Activated T-cell treated with anti-CD3 and anti-CD28 coated beads, Interleukin-2, amount 50 U/mL, for 4 hours (primary cell): ENCODE results near the gene GPR179. TPM values are rescaled to one million over a fixed set of nuclear protein-coding genes. Genes with fewer than 3 reads are reported as not detected.

Experiments
- ATAC-seq, 2 donors: fragments of 200-7000 bp; cut with Tn5 transposase; one replicate each; pipeline ENCODE4 v1.10.0; 2021
- DNase-seq: peaks from one replicate; pipeline ENCODE4 v3.0.0-alpha.2; 2020
- H3K27me3 Mint-ChIP-seq: one replicate; pipeline ENCODE4 v1.8.0; 2021; ENCODE audit warnings: low read depth, mixed read lengths
- H3K36me3 Mint-ChIP-seq: one replicate; pipeline ENCODE4 v1.8.0; 2022; ENCODE audit warnings: mixed read lengths; ENCODE audit not compliant: insufficient read depth
- H3K4me1 Mint-ChIP-seq: one replicate; pipeline ENCODE4 v1.8.0; 2021; ENCODE audit warnings: low read depth, mixed read lengths
- H3K4me3 Mint-ChIP-seq: one replicate; pipeline ENCODE4 v1.8.0; 2021; ENCODE audit warnings: mild to moderate bottlenecking, moderate library complexity, mixed read lengths
- H3K9me3 Mint-ChIP-seq: one replicate; pipeline ENCODE4 v1.8.0; 2021; ENCODE audit warnings: mixed read lengths
- total RNA-seq, 3 donors: library from RNA; stranded (reverse); gene quantifications; one replicate each; pipeline ENCODE4 v1.2.1, GENCODE V29; 2021

The GPR179 gene
- total RNA-seq, 3 donors from 2014 or later = 0.03 TPM; not detected in 1

DNA sequence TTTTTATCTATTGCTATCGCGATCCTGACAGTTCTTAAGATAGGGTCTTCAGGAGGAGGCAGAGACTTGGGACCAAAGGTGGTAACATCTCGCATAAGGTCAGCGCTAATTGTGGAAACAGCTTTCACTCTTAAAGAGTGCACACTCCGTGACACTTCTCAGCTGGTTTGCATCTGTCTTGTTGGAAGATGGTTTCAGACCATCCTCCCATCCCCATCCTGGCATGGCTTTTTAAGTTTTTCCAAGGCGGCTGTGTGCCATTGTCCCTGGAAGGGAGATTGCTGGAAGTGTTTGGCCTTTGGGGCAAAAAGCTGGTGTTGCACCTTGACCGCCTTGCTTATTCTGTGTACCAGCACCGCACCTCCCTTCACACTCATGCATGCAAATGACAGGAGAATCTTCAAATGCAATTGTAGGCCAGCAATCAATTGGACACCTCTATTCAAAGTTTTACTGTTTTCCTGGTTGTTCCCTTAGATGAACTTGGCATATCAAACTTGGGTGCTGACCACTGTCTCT lies 9.4 kb upstream of the GPR179 start:
- peak overlapping the region; percentile 81 for H3K4me3 Mint-ChIP-seq
- DNase-seq (no peak), ATAC-seq (no peak)
- H3K36me3 Mint-ChIP-seq = no peaks in the 10 kb centered on the region
- peaks cover 44% of the 10 kb centered on the region for H3K4me1 Mint-ChIP-seq
- no peaks in the 10 kb centered on the region for H3K9me3 Mint-ChIP-seq
- no peaks in the 10 kb centered on the region for H3K27me3 Mint-ChIP-seq

DNA sequence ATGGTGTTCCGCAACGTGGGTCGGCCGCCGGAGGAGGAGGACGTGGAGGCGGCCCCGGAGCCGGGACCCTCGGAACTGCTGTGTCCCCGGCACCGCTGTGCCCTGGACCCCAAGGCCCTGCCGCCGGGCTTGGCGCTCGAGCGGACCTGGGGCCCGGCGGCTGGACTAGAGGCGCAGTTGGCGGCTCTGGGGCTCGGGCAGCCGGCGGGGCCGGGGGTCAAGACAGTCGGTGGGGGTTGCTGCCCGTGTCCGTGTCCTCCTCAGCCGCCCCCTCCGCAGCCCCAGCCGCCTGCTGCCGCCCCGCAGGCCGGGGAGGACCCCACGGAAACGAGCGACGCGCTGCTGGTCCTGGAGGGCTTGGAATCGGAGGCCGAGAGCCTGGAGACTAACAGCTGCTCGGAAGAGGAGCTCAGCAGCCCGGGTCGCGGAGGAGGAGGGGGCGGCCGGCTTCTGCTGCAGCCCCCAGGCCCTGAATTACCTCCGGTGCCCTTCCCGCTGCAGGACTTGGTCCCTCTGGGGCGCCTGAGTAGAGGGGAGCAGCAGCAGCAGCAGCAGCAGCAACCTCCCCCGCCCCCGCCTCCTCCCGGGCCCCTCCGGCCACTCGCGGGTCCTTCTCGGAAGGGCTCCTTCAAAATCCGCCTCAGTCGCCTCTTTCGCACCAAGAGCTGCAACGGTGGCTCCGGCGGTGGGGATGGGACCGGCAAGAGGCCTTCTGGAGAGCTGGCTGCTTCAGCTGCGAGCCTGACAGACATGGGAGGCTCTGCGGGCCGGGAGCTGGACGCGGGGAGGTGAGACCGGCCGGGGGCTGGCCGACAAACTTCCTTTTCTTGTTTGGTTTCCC lies 8.7 kb upstream of the GPR179 start:
- H3K27me3 Mint-ChIP-seq = no peaks in the 10 kb centered on the region
- ATAC-seq = peak; percentile 1 to 6
- H3K36me3 Mint-ChIP-seq = no peaks in the 10 kb centered on the region
- H3K4me1 Mint-ChIP-seq = peaks cover 43% of the 10 kb centered on the region
- H3K4me3 Mint-ChIP-seq = peak overlapping the region; percentile 81
- no peaks in the 10 kb centered on the region for H3K9me3 Mint-ChIP-seq
- no peak for DNase-seq

DNA sequence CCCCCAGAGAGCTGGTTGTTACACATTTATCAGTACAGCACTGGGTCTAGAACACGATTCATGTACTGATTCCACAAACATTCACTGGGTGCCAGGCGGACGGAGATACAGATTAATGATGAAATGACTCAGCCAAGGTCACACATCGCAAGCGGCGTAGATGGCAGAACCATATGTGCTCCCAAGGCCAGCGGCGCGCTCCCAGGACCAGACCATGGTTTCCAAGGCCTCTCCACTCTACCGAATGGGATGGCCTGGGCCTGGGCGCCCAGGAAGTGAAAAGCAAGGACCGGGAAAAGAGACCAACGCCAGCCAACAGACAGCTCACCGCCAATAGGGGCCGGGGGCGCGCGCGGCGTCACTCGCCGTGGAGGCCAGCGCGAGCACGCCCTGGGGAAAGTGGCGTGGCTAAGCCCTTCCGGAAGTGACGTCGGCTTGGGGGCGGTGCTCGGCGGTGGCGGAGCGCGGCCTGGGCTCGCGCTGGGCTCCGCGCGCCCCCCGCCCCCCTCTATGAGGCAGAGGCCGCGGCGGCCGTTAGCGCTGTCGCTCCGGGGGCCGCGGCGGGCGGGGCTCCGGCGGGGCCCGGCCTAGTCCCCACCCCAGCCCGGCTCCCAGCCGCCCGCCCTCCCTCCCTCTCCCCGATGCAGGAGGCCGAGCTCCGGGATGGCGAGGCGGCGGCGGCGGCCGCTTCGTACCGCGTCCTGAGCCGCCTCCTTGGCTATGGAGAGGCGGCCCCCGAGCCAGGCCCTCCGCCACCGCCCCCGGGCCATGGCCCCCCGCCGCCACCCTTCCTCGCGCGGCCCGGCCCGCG lies 7.9 kb upstream of the GPR179 start, which contains the start of gene SOCS7:
SOCS7 (plus strand) TSS at position 433 of the 811 bp plus-strand sequence; CDS start at position 642, 209 bp downstream.
- Mint-ChIP-seq H3K9me3 (no peaks in the 10 kb centered on the region), H3K27me3 (no peaks in the 10 kb centered on the region), H3K36me3 (no peaks in the 10 kb centered on the region), H3K4me3 (peak within 1 kb of the TSS; percentile 97), H3K4me1 (peaks cover 34% of the 10 kb centered on the region)
- DNase-seq (peak; percentile 93), ATAC-seq (peak; percentile 91 to 95)

DNA sequence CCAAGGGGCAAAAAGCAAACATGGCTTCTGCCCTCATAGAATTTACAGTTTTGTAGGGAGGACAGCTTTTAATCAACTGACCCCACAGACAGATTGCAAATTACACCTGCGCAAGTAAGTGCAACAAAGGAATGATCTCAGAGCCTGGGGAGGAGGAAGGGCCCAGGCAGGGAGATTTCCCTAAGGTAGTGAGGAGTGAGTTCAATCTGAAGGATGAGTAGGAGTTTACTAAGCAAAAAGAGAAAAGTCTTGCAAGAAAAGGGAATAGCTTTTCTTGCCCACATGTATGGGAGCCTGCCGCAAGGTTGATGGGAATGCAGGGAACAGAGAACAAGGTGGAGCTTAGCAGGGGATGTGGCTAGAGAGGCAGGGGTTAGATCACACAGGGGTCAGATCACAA lies 6.3 kb upstream of the GPR179 start:
- H3K4me3 Mint-ChIP-seq = peak overlapping the region; percentile 19
- peaks cover 29% of the 10 kb centered on the region for H3K4me1 Mint-ChIP-seq
- no peak for DNase-seq
- no peaks in the 10 kb centered on the region for H3K36me3 Mint-ChIP-seq
- H3K9me3 Mint-ChIP-seq = no peaks in the 10 kb centered on the region
- H3K27me3 Mint-ChIP-seq = no peaks in the 10 kb centered on the region
- ATAC-seq = no peak

DNA sequence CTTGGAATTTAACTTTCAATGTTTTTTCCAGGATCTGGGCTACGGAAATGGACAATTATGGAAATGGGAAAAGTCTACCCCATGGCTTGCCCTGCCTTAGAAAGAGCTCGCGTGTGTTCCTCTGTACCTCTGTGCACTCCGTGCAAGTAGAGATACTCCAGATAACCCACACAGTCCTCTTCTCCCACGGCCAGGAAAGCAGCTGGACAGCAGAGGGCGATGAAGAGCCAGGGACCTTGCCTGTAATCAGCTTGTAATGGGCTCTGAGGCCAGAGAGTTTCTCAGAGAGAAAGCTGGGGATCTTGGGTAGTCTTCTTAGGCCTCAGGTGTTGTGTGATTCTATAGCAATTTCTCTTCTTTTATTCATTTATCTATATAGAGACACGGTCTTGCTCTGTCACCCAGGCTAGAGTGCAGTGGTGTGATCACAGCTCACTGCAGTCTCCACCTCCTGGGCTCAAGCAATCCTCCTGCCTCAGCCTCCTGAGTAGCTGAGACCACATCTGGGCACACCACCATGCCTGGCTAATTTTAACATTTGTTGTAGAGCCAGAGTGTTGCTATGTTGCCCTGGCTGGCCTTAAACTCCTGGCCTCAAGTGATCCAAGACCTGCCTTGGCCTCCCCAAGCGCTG lies 5.5 kb upstream of the GPR179 start:
- Mint-ChIP-seq H3K9me3 (no peaks in the 10 kb centered on the region), H3K36me3 (no peaks in the 10 kb centered on the region), H3K27me3 (peaks cover 3% of the 10 kb centered on the region), H3K4me3 (no peak overlapping the region), H3K4me1 (peaks cover 21% of the 10 kb centered on the region)
- DNase-seq (peak; percentile 80), ATAC-seq (peak; percentile 35 to 42)

DNA sequence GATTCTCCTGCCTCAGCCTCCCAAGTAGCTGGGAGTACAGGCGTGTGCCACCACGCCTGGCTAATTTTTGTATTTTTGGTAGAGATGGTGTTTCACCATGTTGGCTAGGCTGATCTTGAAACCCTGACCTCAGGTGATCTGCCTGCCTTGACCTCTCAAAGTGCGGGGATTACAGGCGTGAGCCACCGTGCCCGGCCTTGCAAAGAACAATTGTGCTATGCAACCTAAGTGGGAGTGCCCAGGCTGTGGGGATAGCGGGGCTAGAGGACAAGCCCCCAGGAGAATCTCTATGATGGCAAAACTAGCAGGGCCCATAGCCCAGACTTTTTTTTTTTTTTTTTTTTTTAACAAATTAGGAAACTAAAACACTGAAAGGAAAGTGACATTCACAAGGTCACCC lies 2.0 kb upstream of the GPR179 start:
- H3K4me1 Mint-ChIP-seq = peaks cover 1% of the 10 kb centered on the region
- H3K27me3 Mint-ChIP-seq = peaks cover 11% of the 10 kb centered on the region
- no peak overlapping the region for H3K4me3 Mint-ChIP-seq

DNA sequence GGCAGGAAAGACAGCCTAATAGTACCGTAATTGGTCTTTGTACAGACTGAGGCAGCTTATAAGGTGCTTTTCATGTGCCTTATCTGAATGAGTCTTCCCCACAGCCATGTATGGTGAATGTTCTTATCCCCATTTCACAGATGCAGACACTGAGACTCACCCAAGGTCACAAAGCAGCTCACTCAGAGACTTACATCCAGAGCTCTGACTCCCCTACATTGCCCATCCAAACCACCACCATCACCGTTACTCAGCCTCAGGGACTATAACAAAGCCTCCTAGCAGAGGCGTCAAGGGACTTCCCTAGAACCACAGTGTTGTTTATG lies 627 bp upstream of the GPR179 start:
- no peak for DNase-seq
- H3K4me1 Mint-ChIP-seq = peaks cover 1% of the 10 kb centered on the region
- H3K4me3 Mint-ChIP-seq = no peak overlapping the region
- no peaks in the 10 kb centered on the region for H3K36me3 Mint-ChIP-seq
- no peak for ATAC-seq
- H3K9me3 Mint-ChIP-seq = no peaks in the 10 kb centered on the region
- H3K27me3 Mint-ChIP-seq = peaks cover 11% of the 10 kb centered on the region

More for the DNA sequence above, 2.0 kb upstream of the GPR179 start:
- DNase-seq (no peak), ATAC-seq (no peak)
- H3K36me3 Mint-ChIP-seq = no peaks in the 10 kb centered on the region
- H3K9me3 Mint-ChIP-seq = no peaks in the 10 kb centered on the region

DNA sequence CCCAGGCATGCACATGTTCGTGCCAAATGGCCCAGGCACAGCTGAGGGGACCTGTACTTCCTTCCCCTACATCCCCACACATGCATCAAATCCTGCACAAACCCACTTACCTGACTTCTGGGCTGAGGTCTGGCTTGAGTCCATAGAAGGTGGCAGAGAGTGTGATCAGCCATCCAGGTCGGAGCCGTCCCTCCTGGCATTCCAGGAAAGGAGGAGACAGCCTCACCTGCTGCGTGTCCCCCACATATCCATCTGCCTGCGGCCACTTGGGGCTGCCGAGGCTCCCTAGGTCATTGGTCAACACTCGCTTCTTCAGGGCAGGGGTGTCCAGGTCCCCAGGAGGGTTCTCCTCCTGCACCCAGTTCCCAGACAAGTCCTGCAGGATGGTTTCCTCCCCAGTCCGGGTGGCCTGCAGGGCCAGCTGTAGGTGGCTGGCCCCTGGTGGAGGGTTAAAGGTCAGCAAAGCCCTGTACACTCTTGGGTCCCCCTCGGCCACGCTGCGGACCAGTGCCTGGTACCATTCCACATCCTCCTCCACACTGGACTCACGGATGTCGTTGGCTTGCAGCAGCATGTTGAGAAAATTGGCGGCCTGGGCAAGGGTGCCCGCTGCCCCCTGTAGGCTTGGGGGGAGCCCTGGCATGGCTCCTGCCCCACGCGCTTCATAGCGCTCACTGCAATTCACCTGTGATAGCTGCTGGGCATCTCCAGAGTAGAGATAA lies 709 bp downstream of the GPR179 start:
- no peak for DNase-seq
- Mint-ChIP-seq H3K27me3 (peaks cover 11% of the 10 kb centered on the region), H3K4me1 (no peaks in the 10 kb centered on the region), H3K9me3 (no peaks in the 10 kb centered on the region), H3K36me3 (no peaks in the 10 kb centered on the region), H3K4me3 (no peak overlapping the region)
- no peak for ATAC-seq

DNA sequence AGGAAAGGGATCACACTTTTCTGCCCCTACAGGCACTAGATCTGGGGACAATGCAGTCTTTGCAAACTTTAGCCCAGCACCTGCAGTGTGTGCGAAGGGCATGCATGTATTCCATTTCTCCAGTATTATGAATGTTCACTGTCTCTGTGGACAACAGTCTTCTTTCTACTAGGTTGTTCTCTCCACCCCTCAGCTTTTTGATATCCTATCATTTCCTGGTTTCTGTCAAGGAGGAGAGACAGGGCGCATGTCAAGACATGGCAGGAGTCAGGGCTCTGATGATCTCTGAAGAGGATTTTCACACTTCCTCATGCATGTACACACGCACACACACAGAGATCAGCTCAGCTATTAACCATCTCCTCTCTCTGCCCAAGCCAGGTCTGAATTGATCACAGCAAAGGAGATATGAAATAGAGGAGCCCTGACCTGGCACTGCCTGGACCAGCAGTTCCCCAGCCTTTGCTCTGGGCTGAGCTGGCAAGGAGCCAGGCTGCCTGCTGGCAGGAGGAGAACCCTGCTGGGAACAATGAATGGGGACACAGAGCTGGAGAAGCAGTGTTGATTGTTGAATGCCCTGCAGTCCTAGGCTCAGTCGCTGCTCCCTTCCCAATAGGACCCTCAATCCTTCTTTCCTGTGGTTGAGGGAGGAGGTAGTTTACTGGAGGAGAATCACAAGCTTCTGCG lies 2.6 kb downstream of the GPR179 start:
- no peaks in the 10 kb centered on the region for H3K4me1 Mint-ChIP-seq
- no peak overlapping the region for H3K4me3 Mint-ChIP-seq
- H3K9me3 Mint-ChIP-seq = no peaks in the 10 kb centered on the region
- DNase-seq = no peak
- H3K36me3 Mint-ChIP-seq = no peaks in the 10 kb centered on the region
- peaks cover 11% of the 10 kb centered on the region for H3K27me3 Mint-ChIP-seq
- ATAC-seq = no peak

DNA sequence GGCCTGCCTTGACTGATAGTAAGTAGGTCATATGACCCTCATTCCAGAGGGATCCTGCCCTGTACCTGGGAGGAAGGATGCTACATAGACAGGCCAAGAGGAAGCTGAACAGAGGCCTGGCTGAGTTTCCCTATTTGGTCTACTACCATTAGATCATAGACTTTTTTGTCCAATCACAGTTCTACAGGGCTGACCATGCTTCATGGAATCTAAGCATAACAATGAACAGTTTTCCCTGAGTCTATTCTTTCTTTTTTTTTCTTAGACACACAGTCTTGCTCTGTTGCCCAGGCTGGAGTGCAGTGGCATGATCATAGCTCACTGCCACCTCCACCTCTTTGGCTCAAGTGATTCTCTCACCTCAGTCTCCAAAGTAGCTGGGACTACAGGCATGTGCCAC lies 3.9 kb downstream of the GPR179 start:
- Mint-ChIP-seq H3K4me3 (no peak overlapping the region), H3K27me3 (peaks cover 11% of the 10 kb centered on the region)

DNA sequence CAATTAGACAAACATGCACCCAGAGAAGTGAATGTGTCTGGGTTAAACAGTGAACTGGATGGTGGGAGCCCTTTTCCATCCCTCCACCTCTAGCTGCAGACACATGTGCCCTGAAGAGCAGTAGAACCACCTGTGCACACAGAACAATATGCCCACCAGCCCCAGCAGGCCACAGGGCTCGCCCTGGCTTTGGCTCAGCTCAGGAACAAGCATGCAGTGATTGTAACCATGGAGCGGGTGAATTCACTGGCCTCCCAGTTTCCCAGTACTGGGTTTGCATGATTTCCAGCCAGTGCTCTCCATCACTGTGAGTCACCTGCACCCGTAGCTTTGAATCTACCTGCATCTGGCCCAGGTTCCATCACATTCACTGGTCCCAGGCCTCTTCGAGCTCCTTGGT lies 5.2 kb downstream of the GPR179 start:
- Mint-ChIP-seq H3K27me3 (peaks cover 6% of the 10 kb centered on the region), H3K36me3 (no peaks in the 10 kb centered on the region), H3K4me3 (no peak overlapping the region), H3K9me3 (no peaks in the 10 kb centered on the region), H3K4me1 (no peaks in the 10 kb centered on the region)
- ATAC-seq = no peak
- no peak for DNase-seq

More for the DNA sequence above, 3.9 kb downstream of the GPR179 start:
- no peak for DNase-seq
- Mint-ChIP-seq H3K9me3 (no peaks in the 10 kb centered on the region), H3K36me3 (no peaks in the 10 kb centered on the region), H3K4me1 (no peaks in the 10 kb centered on the region)
- ATAC-seq = no peak

DNA sequence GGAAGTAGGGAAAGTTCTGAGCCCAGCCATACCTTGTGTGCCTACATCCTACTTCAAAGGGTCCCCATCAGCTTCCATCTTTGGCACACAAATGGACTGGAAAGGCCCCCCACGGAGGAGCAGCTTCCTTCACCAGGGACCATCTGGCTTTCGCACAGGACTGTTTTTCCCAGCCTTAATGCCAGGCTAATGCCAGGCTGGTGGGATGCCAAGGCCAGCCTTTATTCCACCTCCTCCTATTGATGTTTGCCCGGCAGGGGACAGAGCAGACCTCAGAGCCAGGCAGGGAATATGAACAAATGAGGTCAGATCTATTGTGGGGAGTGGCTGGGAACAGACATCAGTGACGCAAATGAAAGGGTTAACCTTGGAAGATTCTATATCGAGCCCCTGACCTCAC lies 5.7 kb downstream of the GPR179 start:
- Mint-ChIP-seq H3K36me3 (no peaks in the 10 kb centered on the region), H3K27me3 (peaks cover 11% of the 10 kb centered on the region), H3K4me1 (no peaks in the 10 kb centered on the region), H3K4me3 (no peak overlapping the region), H3K9me3 (no peaks in the 10 kb centered on the region)
- ATAC-seq (no peak), DNase-seq (no peak)

DNA sequence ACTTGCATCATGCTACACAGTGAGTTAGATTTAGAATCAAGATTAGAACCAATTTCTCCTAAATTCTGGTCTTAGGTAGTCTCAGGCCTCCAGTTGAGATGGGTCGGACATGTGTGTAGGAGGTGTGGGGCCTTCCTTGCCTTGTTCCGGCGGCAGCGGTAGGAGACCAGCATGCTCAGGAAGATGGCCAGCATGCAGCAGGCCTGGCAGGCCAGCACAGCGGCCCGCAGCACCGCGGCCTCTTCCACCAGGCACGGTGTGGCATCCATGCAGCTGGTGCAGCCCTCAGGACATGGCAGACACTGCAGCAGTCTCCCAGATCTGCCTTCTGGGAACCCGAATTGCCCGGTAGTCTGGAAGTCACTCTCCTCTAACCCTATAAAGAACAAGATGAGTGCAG lies 6.9 kb downstream of the GPR179 start:
- DNase-seq = no peak
- ATAC-seq = no peak
- Mint-ChIP-seq H3K4me3 (no peak overlapping the region), H3K36me3 (no peaks in the 10 kb centered on the region), H3K27me3 (peaks cover 12% of the 10 kb centered on the region), H3K9me3 (no peaks in the 10 kb centered on the region), H3K4me1 (no peaks in the 10 kb centered on the region)
